ENCODE measurements around the gene DTNBP1. TPM values are rescaled to one million over a fixed set of nuclear protein-coding genes. Genes with fewer than 3 reads are reported as not detected.

DTNBP1 gene
- total and polyA plus RNA-seq, 11 donors, result 7.0 to 38.4 (median 18.5) TPM

DNA sequence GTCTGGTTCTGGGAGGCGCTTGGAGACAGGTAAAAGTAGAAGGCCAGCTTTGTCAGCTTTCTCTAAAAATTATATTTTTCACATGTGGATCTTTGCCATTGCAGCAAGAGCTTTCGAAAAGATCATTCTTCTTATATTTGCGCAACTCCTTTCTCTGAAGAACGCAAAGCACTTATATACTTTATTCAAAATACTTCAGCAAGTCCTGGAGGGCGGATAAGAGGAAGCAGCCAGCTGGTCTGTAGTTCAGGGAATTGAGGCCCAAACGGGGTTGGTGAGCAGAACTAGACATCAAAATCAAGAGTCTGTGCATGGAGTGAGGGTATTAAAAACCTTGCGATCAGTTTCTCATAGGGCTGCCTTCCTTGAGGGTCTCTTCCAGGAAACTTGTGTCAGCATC, 182.3 kb downstream of the DTNBP1 start:
- H3K27ac ChIP-seq, result no peak overlapping the region

DNA sequence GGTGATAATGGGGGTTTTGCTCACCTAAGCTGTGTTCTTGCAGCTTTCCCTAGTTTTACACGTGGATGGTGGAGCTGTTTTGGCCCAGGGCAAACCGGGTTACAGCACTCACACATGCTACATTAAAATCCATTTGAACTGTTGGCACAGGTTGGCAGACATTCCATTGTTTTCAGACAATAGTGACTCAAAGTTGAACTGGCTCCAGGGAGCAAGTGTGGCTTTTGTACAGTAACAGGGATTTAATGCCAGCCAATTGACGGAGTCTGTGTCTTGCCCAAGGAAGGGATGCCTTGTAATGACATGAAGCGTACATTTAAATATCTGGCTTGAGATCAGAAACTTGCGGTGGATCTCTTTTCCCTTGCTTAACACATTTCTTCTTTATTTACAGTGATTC, 183.1 kb downstream of the DTNBP1 start:
- Histone ChIP-seq H3K4me1 (peaks cover 0 to 75% (median 39%) of the 10 kb centered on the region in 12 donors), H3K9me3 (no peaks in the 10 kb centered on the region), H3K4me3 (no peak overlapping the region), H3K27me3 (no peaks in the 10 kb centered on the region), H3K36me3 (peaks cover 0 to 10% (median 0%) of the 10 kb centered on the region in 9 donors), H3K27ac (no peak overlapping the region)
- TF ChIP-seq, protein P1, sequence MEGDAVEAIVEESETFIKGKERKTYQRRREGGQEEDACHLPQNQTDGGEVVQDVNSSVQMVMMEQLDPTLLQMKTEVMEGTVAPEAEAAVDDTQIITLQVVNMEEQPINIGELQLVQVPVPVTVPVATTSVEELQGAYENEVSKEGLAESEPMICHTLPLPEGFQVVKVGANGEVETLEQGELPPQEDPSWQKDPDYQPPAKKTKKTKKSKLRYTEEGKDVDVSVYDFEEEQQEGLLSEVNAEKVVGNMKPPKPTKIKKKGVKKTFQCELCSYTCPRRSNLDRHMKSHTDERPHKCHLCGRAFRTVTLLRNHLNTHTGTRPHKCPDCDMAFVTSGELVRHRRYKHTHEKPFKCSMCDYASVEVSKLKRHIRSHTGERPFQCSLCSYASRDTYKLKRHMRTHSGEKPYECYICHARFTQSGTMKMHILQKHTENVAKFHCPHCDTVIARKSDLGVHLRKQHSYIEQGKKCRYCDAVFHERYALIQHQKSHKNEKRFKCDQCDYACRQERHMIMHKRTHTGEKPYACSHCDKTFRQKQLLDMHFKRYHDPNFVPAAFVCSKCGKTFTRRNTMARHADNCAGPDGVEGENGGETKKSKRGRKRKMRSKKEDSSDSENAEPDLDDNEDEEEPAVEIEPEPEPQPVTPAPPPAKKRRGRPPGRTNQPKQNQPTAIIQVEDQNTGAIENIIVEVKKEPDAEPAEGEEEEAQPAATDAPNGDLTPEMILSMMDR (IDR thresholded peaks at IDR 0.05), result no peak
- TF ChIP-seq POLR2A (IDR thresholded peaks at IDR 0.05), result no peak
- WGBS, 4 donors, result 44 to 53% (median 50%) methylated on average over 5 of the region's 5 CpGs
- intact Hi-C loops (cut with DNase I), result loop anchor here in 1 of 10 donors (10.0 kb wide), 1 partner anchor 605 kb away; no protein-coding TSS in a partner anchor
- peak; percentile 65 to 79 (median 74) for ATAC-seq
- peak in 3 of 5 donors; percentile 40 to 51 (median 46) for DNase-seq

More for the DNA sequence above, 182.3 kb downstream of the DTNBP1 start:
- Histone ChIP-seq H3K4me3 (no peak overlapping the region), H3K36me3 (peaks cover 0 to 5% (median 0%) of the 10 kb centered on the region in 9 donors), H3K27me3 (no peaks in the 10 kb centered on the region), H3K4me1 (peaks cover 0 to 67% (median 35%) of the 10 kb centered on the region in 12 donors), H3K9me3 (no peaks in the 10 kb centered on the region)
- TF ChIP-seq, protein P1 (IDR thresholded peaks at IDR 0.05), result no peak
- no peak for TF ChIP-seq POLR2A (IDR thresholded peaks at IDR 0.05)
- DNase-seq (no peak), ATAC-seq (no peak)
- WGBS, 4 donors, result 81 to 92% (median 88%) methylated on average over 7 of the region's 7 CpGs
- intact Hi-C loops (cut with DNase I), result no loop called here

DNA sequence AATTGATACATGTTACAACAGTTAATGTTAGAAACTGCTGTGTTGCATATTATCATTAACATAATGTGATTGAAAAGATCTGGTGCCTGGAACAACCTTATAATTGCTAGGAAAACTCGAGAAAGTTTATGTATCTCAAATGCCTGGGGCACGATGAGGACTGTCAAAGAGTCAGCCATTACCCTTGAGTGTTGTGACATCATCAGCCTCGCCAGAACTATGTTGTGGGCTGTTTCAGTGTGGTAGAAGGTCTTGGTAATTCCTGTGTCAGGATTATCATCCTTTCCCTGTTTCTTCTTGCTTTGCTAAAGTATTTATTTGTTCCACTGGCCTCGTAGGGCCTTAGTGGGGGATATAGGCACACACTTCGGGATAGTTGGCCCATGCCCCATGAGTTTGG, 185.1 kb downstream of the DTNBP1 start:
- peaks cover 0 to 10% (median 0%) of the 10 kb centered on the region in 9 donors for H3K36me3 ChIP-seq
- no peaks in the 10 kb centered on the region for H3K27me3 ChIP-seq
- H3K4me3 ChIP-seq, result no peak overlapping the region
- TF ChIP-seq POLR2A (IDR thresholded peaks at IDR 0.05), result no peak
- TF ChIP-seq, protein P1 (IDR thresholded peaks at IDR 0.05), result no peak
- intact Hi-C loops (cut with DNase I), result loop anchor here in 1 of 10 donors (10.0 kb wide), 1 partner anchor 603 kb away; no protein-coding TSS in a partner anchor
- ATAC-seq (no peak), DNase-seq (no peak)
- peak overlapping the region in 5 of 12 donors; percentile 74 to 86 (median 77) for H3K27ac ChIP-seq
- peaks cover 7 to 90% (median 52%) of the 10 kb centered on the region in 12 donors for H3K4me1 ChIP-seq
- 45 to 76% (median 55%) methylated on average over 5 of the region's 5 CpGs for WGBS, 4 donors
- H3K9me3 ChIP-seq, result no peaks in the 10 kb centered on the region

DNA sequence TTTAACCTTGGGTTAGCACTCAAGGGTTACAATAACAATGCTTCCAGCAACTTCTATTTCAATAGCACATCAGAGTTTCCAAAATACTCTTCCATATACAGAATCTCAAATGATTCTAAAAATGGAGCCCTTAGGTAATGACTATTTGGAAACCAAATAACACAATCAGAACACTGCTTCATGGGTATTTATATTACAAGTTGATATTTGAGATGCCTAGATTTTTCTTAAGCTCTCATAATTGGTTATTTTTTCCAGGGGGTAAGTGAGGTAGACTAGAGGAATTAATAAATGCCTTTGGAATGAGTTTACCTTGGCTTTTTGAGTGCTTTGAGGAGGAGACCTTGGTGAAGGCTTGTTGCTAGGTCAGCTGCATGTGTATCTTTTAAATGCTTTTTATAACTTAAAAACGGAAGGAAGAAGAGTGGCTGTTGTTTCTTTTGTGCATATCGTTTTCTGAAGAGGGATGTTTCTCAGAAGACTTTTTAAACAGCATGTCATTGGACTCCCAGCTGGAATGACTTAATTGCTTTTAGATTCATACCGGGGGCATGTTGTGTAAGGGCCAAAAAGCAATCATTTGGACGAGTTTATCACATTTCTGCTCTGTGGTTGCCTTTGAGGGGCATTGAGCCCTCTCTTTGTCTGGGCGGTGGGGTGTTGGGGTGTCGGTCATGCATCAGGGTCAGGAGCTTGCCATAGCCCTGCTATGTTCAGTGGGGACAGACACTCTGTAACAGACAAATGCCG, 186.0 kb downstream of the DTNBP1 start:
- TF ChIP-seq, protein P1 (IDR thresholded peaks at IDR 0.05), result no peak
- TF ChIP-seq POLR2A (IDR thresholded peaks at IDR 0.05), result no peak
- DNase-seq, result no peak
- peak; percentile 16 to 56 (median 34) for ATAC-seq
- intact Hi-C loops (cut with DNase I), result loop anchor here in 1 of 10 donors (10.0 kb wide), 1 partner anchor 602 kb away; no protein-coding TSS in a partner anchor
- Histone ChIP-seq H3K27me3 (no peaks in the 10 kb centered on the region), H3K27ac (peak overlapping the region; percentile 52 to 86 (median 74)), H3K4me1 (peaks cover 7 to 96% (median 53%) of the 10 kb centered on the region in 12 donors), H3K36me3 (peaks cover 0 to 10% (median 0%) of the 10 kb centered on the region in 9 donors), H3K4me3 (no peak overlapping the region), H3K9me3 (no peaks in the 10 kb centered on the region)
- WGBS, 4 donors, result 34 to 48% (median 43%) methylated on average over 7 of the region's 7 CpGs
